ENCODE measurements around the gene HDAC10.

HDAC10 gene

GRCh38 chr22:50233223-50233622 lies 17.8 kb downstream of the HDAC10 start:
- no peak for DNase-seq

GRCh38 chr22:50232481-50233151 lies 18.4 kb downstream of the HDAC10 start:
- DNase-seq = no peak

GRCh38 chr22:50229370-50229769 lies 21.7 kb downstream of the HDAC10 start:
- DNase-seq = no peak

- no peak for DNase-seq
These were observed 22.7 kb downstream of the HDAC10 start for GRCh38 chr22:50228366-50228765.

- no peak for DNase-seq
These were observed 23.4 kb downstream of the HDAC10 start for GRCh38 chr22:50227579-50228215.

GRCh38 chr22:50226875-50227165 lies 24.2 kb downstream of the HDAC10 start:
- no peak for DNase-seq

- DNase-seq = no peak
These were observed 24.8 kb downstream of the HDAC10 start for GRCh38 chr22:50226063-50226874.

- DNase-seq = no peak
These were observed 25.7 kb downstream of the HDAC10 start for GRCh38 chr22:50225200-50225969.

- no peak for DNase-seq
These were observed 27.0 kb downstream of the HDAC10 start for GRCh38 chr22:50224071-50224470.

GRCh38 chr22:50222508-50222907 lies 28.6 kb downstream of the HDAC10 start:
- DNase-seq = no peak

- DNase-seq = no peak
These were observed 29.4 kb downstream of the HDAC10 start for GRCh38 chr22:50221410-50222300.

GRCh38 chr22:50220603-50221409 lies 30.3 kb downstream of the HDAC10 start:
- no peak for DNase-seq

- no peak for DNase-seq
These were observed 31.1 kb downstream of the HDAC10 start for GRCh38 chr22:50219800-50220602.

- no peak for DNase-seq
These were observed 31.9 kb downstream of the HDAC10 start for GRCh38 chr22:50218996-50219727.

- no peak for DNase-seq
These were observed 32.7 kb downstream of the HDAC10 start for GRCh38 chr22:50218153-50218995.

- no peak for DNase-seq
These were observed 33.4 kb downstream of the HDAC10 start for GRCh38 chr22:50217543-50218152.

- DNase-seq = no peak
These were observed 34.2 kb downstream of the HDAC10 start for GRCh38 chr22:50216684-50217520.
